ENCODE measurements around the gene ADSS2.

DNA sequence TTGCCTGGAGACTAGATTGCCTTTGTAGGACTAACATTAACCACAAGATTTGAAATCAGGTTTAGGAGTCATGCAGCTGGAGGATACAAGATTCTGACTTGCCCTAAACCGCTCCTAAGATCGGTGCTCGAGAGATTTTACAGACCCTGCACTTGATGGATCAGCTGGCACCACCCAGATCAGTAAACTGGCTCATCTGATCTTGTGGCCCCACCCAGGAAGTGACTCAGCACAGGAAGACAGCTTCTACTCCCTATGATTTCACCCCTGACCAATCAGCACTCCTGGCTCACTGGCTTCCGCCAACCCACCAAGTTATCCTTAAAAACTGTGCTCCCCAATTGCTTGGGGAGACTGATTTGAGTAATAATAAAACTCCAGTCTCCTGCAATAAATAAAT lies 8.5 kb upstream of the ADSS2 start:
- TF ChIP-seq, protein P1, sequence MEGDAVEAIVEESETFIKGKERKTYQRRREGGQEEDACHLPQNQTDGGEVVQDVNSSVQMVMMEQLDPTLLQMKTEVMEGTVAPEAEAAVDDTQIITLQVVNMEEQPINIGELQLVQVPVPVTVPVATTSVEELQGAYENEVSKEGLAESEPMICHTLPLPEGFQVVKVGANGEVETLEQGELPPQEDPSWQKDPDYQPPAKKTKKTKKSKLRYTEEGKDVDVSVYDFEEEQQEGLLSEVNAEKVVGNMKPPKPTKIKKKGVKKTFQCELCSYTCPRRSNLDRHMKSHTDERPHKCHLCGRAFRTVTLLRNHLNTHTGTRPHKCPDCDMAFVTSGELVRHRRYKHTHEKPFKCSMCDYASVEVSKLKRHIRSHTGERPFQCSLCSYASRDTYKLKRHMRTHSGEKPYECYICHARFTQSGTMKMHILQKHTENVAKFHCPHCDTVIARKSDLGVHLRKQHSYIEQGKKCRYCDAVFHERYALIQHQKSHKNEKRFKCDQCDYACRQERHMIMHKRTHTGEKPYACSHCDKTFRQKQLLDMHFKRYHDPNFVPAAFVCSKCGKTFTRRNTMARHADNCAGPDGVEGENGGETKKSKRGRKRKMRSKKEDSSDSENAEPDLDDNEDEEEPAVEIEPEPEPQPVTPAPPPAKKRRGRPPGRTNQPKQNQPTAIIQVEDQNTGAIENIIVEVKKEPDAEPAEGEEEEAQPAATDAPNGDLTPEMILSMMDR (conservative IDR thresholded peaks at IDR 0.05; ENCODE audit: low read length): no peak
- no peak for TF ChIP-seq EZH2phosphoT487 (IDR thresholded peaks at IDR 0.05; ENCODE audit: borderline replicate concordance)

All from Loucy (cell line).